Colonic mucosa (tissue), 4 donors: ENCODE measurements around the gene ASCL5. TPM values are rescaled to one million over a fixed set of nuclear protein-coding genes. Genes with fewer than 3 reads are reported as not detected.

Experiments used
- DNase-seq: peaks from one replicate; pipeline ENCODE4 v3.0.0-alpha.2; 2020
- H3K27ac ChIP-seq: fragments of 200-600 bp; one replicate; pipeline ENCODE4 v1.8.0; 2021
- H3K27me3 ChIP-seq: fragments of 200-600 bp; one replicate; pipeline ENCODE4 v1.8.0; 2021
- H3K36me3 ChIP-seq: fragments of 200-600 bp; one replicate; pipeline ENCODE4 v1.8.0; 2021
- H3K4me1 ChIP-seq: fragments of 200-600 bp; one replicate; pipeline ENCODE4 v1.8.0; 2021; ENCODE audit warnings: mild to moderate bottlenecking
- H3K4me3 ChIP-seq: fragments of 200-600 bp; one replicate; pipeline ENCODE4 v1.8.0; 2021
- H3K9ac ChIP-seq, 2 donors: one replicate each; pipeline ENCODE4 v1.7.0; 2013; ENCODE audit warnings: control low read depth in 2 of 2, low read depth in 2 of 2, low read length in 2 of 2
- H3K9me3 ChIP-seq: fragments of 200-600 bp; one replicate; pipeline ENCODE4 v1.8.0; 2021
- CTCF ChIP-seq: fragments of 200-600 bp; IDR thresholded peaks from one replicate; pipeline ENCODE4 v1.8.0; 2022; ENCODE audit warnings: antibody characterized with exemption, mild to moderate bottlenecking
- intact Hi-C: fragments of 100-400 bp; cut with DNase I; formaldehyde crosslinking; loops from one replicate; pipeline ENCODE4 v1.14.1; 2022
- total RNA-seq, 2 donors: library from RNA; stranded (reverse); fragmentation: NEBNext Ultra II Directional in 1 of 2; extraction: Animal tissue kit (Norgen Biotek cat#: 25700) in 1 of 2; gene quantifications; one replicate each; pipeline ENCODE4 v1.2.1, GENCODE V29; 2021
- donor health status: healthy.
- donor health status: DM: no; HTN: no; CAD: no.
- donor health status: DM: no; HTN: no; CAD: no.

ASCL5 gene
- total RNA-seq, 2 donors from 2014 or later, result not detected

GRCh38 chr1:201077116-201077515 is 49.9 kb downstream of the ASCL5 start:
- Histone ChIP-seq H3K9me3 (no peaks in the 10 kb centered on the region), H3K9ac (no peak overlapping the region), H3K4me3 (no peak overlapping the region), H3K27ac (no peak overlapping the region), H3K36me3 (no peaks in the 10 kb centered on the region), H3K4me1 (no peaks in the 10 kb centered on the region), H3K27me3 (no peaks in the 10 kb centered on the region)
- intact Hi-C loops, result no loop called here
- DNase-seq, result no peak
- no peak for TF ChIP-seq CTCF

- Histone ChIP-seq H3K4me1 (no peaks in the 10 kb centered on the region), H3K4me3 (no peak overlapping the region), H3K9me3 (no peaks in the 10 kb centered on the region), H3K27ac (no peak overlapping the region), H3K9ac (no peak overlapping the region), H3K27me3 (no peaks in the 10 kb centered on the region), H3K36me3 (no peaks in the 10 kb centered on the region)
- TF ChIP-seq CTCF, result no peak
- intact Hi-C loops, result no loop called here
- DNase-seq, result no peak
Measured at GRCh38 chr1:201076092-201076491, 50.9 kb downstream of the ASCL5 start.

GRCh38 chr1:201074018-201074417 is 53.0 kb downstream of the ASCL5 start:
- no peak overlapping the region for H3K9ac ChIP-seq
- no peak for DNase-seq
- H3K27ac ChIP-seq, result no peak overlapping the region
- intact Hi-C loops, result no loop called here
- H3K4me1 ChIP-seq, result no peaks in the 10 kb centered on the region
- no peaks in the 10 kb centered on the region for H3K27me3 ChIP-seq
- no peaks in the 10 kb centered on the region for H3K36me3 ChIP-seq
- H3K9me3 ChIP-seq, result no peaks in the 10 kb centered on the region
- no peak overlapping the region for H3K4me3 ChIP-seq
- no peak for TF ChIP-seq CTCF

GRCh38 chr1:201072922-201073321 is 54.1 kb downstream of the ASCL5 start:
- no peak overlapping the region for H3K27ac ChIP-seq
- H3K36me3 ChIP-seq, result no peaks in the 10 kb centered on the region
- TF ChIP-seq CTCF, result no peak
- intact Hi-C loops, result no loop called here
- H3K9ac ChIP-seq, result no peak overlapping the region
- no peak for DNase-seq
- H3K4me1 ChIP-seq, result no peaks in the 10 kb centered on the region
- no peaks in the 10 kb centered on the region for H3K27me3 ChIP-seq
- no peak overlapping the region for H3K4me3 ChIP-seq
- H3K9me3 ChIP-seq, result no peaks in the 10 kb centered on the region

GRCh38 chr1:201072149-201072548 is 54.8 kb downstream of the ASCL5 start:
- Histone ChIP-seq H3K9me3 (no peaks in the 10 kb centered on the region), H3K9ac (no peak overlapping the region), H3K27me3 (no peaks in the 10 kb centered on the region), H3K4me3 (no peak overlapping the region), H3K36me3 (no peaks in the 10 kb centered on the region), H3K4me1 (no peaks in the 10 kb centered on the region), H3K27ac (no peak overlapping the region)
- intact Hi-C loops, result no loop called here
- no peak for DNase-seq
- TF ChIP-seq CTCF, result no peak

GRCh38 chr1:201069636-201070035 is 57.3 kb downstream of the ASCL5 start:
- TF ChIP-seq CTCF, result no peak
- intact Hi-C loops, result no loop called here
- DNase-seq, result no peak

More at GRCh38 chr1:201069636-201070035, 57.3 kb downstream of the ASCL5 start:
- no peak overlapping the region for H3K27ac ChIP-seq
- H3K27me3 ChIP-seq, result no peaks in the 10 kb centered on the region
- no peak overlapping the region for H3K4me3 ChIP-seq
- H3K9me3 ChIP-seq, result no peaks in the 10 kb centered on the region
- no peak overlapping the region for H3K9ac ChIP-seq
- H3K36me3 ChIP-seq, result no peaks in the 10 kb centered on the region
- H3K4me1 ChIP-seq, result no peaks in the 10 kb centered on the region
